Mesothelial cell of epicardium (in vitro differentiated cells): Measurements from ENCODE around the gene FAM174B. TPM values are rescaled to one million over a fixed set of nuclear protein-coding genes. Genes with fewer than 3 reads are reported as not detected.
A peak's percentile ranks its signal among the peaks of the same experiment; 100 is the strongest.

ENCODE experiments used
- DNase-seq, 2 experiments: peaks; one replicate each; pipeline ENCODE4 v3.0.0; 2021; ENCODE audit warnings: low spot score in 2 of 2; ENCODE audit not compliant: unreplicated experiment in 2 of 2
- H3K27ac Mint-ChIP-seq: 2 replicates; pipeline ENCODE4 v1.8.0; 2021; ENCODE audit warnings: mixed read lengths
- H3K27me3 Mint-ChIP-seq: 2 replicates; pipeline ENCODE4 v1.8.0; 2021; ENCODE audit warnings: low read depth, mixed read lengths
- H3K36me3 Mint-ChIP-seq: 2 replicates; pipeline ENCODE4 v1.8.0; 2021; ENCODE audit warnings: mixed read lengths
- H3K4me1 Mint-ChIP-seq: 2 replicates; pipeline ENCODE4 v1.8.0; 2021; ENCODE audit warnings: mixed read lengths
- H3K4me3 Mint-ChIP-seq: 2 replicates; pipeline ENCODE4 v1.8.0; 2021; ENCODE audit warnings: mild to moderate bottlenecking, moderate library complexity, mixed read lengths
- H3K9me3 Mint-ChIP-seq: 2 replicates; pipeline ENCODE4 v1.8.0; 2021; ENCODE audit warnings: mixed read lengths
- total RNA-seq: library from RNA; stranded (reverse); gene quantifications from 3 replicates; pipeline ENCODE4 v1.2.1, GENCODE V29; 2021
- TF ChIP-seq, protein P1 (sequence below): fragments of 200-600 bp; sonication (generic); IDR thresholded peaks from one replicate; pipeline ENCODE4 v1.5.0; 2021; ENCODE audit warnings: antibody characterized with exemption; ENCODE audit not compliant: unreplicated experiment

Gene FAM174B
- total RNA-seq, 1 donor from 2014 or later = 20.7 TPM

GRCh38 chr15:92653366-92653765 is 2.2 kb downstream of the FAM174B start:
- Mint-ChIP-seq H3K9me3 (peaks cover 6% of the 10 kb centered on the region), H3K27ac (peak overlapping the region; percentile 4), H3K36me3 (peaks cover 3% of the 10 kb centered on the region), H3K4me3 (no peak overlapping the region), H3K27me3 (peaks cover 37% of the 10 kb centered on the region), H3K4me1 (peaks cover 40% of the 10 kb centered on the region)
- no peak for DNase-seq
- TF ChIP-seq, protein P1, sequence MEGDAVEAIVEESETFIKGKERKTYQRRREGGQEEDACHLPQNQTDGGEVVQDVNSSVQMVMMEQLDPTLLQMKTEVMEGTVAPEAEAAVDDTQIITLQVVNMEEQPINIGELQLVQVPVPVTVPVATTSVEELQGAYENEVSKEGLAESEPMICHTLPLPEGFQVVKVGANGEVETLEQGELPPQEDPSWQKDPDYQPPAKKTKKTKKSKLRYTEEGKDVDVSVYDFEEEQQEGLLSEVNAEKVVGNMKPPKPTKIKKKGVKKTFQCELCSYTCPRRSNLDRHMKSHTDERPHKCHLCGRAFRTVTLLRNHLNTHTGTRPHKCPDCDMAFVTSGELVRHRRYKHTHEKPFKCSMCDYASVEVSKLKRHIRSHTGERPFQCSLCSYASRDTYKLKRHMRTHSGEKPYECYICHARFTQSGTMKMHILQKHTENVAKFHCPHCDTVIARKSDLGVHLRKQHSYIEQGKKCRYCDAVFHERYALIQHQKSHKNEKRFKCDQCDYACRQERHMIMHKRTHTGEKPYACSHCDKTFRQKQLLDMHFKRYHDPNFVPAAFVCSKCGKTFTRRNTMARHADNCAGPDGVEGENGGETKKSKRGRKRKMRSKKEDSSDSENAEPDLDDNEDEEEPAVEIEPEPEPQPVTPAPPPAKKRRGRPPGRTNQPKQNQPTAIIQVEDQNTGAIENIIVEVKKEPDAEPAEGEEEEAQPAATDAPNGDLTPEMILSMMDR = no peak

DNA sequence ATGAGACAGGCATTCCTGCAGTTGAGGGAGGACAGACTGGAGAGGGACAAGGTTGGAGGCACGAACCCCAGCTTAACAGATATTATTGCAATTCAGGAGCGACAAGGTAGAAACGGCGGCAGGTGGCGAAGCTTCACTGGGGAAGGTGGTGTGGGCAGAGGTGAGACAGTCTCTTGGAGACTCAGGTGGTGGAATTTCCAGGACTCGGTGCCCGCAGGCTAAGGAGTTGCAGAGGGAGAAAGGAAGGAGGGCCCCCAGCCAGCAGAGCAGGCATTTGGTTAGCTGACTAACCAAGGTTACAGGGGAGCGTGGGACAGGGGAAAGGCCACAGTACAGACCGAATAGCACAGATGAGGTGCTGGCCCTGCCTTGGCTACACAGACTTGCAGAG is 3.0 kb downstream of the FAM174B start:
- TF ChIP-seq, protein P1 = no peak
- H3K4me1 Mint-ChIP-seq = peaks cover 40% of the 10 kb centered on the region
- H3K27me3 Mint-ChIP-seq = peaks cover 37% of the 10 kb centered on the region
- peak overlapping the region; percentile 93 for H3K27ac Mint-ChIP-seq
- peak overlapping the region; percentile 22 for H3K4me3 Mint-ChIP-seq
- peaks cover 6% of the 10 kb centered on the region for H3K9me3 Mint-ChIP-seq
- no peak for DNase-seq
- H3K36me3 Mint-ChIP-seq = peaks cover 3% of the 10 kb centered on the region

DNA sequence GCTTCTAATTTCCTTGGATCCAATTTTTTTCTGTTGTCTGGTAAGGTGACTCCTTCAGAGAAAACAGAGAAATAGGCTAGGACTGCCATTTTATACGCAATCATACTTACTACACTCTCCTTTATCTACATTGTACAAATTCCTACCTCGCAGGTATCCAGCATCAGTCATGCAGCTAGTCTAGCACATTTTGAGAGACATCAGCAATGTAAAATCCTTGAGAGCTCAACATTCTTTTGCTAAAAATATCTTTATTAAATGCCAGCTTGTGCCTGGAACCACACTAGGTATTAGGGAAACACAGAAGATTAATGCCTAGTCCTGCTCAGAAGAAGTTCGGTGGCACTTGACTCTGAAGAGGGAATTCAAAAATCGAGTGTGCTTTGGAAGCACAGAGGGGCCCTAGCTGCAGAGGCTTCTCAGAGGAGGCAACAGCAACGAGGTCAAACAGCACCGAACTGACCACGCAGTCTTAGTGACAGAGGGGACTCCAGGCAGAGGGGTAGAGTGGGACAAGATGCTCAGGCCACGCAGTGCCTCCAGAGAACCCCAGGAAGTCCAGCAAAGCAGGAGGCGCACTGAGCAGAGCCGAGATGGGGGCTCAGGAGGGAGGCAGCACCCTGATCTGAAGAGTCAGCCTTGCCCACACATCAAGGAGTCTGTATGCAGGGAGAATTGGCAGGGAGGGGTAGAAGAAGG is 3.5 kb downstream of the FAM174B start:
- no peak for DNase-seq
- peaks cover 3% of the 10 kb centered on the region for H3K36me3 Mint-ChIP-seq
- peaks cover 36% of the 10 kb centered on the region for H3K27me3 Mint-ChIP-seq
- peak overlapping the region; percentile 93 for H3K27ac Mint-ChIP-seq
- H3K4me1 Mint-ChIP-seq = peaks cover 43% of the 10 kb centered on the region
- H3K9me3 Mint-ChIP-seq = peaks cover 6% of the 10 kb centered on the region
- H3K4me3 Mint-ChIP-seq = peak overlapping the region; percentile 22
- TF ChIP-seq, protein P1 = no peak

- peaks cover 6% of the 10 kb centered on the region for H3K9me3 Mint-ChIP-seq
- peaks cover 3% of the 10 kb centered on the region for H3K36me3 Mint-ChIP-seq
- H3K27me3 Mint-ChIP-seq = peaks cover 26% of the 10 kb centered on the region
- peaks cover 43% of the 10 kb centered on the region for H3K4me1 Mint-ChIP-seq
- H3K4me3 Mint-ChIP-seq = no peak overlapping the region
- peak overlapping the region; percentile 25 for H3K27ac Mint-ChIP-seq
- DNase-seq = no peak
- TF ChIP-seq, protein P1 = no peak
Observed at GRCh38 chr15:92650966-92651365, 4.6 kb downstream of the FAM174B start.

DNA sequence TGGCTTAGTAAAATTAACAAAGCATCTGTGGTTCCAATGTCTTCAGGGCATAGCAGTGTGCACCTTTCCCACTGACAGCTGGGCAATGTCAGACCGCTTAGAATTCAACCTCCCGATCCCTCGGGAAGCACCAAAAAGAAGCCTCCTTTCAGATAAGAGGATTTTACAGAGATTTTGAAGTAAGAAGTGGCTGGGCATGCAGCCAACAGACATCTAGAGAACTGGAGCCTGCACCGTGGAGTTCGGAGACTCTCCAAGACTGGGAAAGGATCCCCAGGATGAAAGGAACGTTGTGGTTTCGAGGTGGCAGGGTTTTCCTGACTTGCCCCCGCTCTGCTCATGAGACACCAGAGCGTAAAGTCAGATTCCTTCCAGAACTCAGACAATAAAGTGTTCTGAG is 5.3 kb downstream of the FAM174B start:
- DNase-seq = peak; percentile 36 to 53
- Mint-ChIP-seq H3K27ac (peak overlapping the region; percentile 76), H3K4me1 (peaks cover 47% of the 10 kb centered on the region), H3K4me3 (no peak overlapping the region), H3K27me3 (peaks cover 25% of the 10 kb centered on the region), H3K9me3 (peaks cover 6% of the 10 kb centered on the region), H3K36me3 (peaks cover 3% of the 10 kb centered on the region)
- TF ChIP-seq, protein P1 = no peak
